Gastrocnemius medialis (tissue), 4 donors: ENCODE data around the gene KRT77.

Experiments used
- POLR2A ChIP-seq, 2 donors: fragments of 450-650 bp; IDR thresholded peaks; one replicate each; pipeline ENCODE4 v1.6.1; 2017; ENCODE audit warnings: antibody characterized with exemption in 2 of 2, mild to moderate bottlenecking in 2 of 2, moderate library complexity in 2 of 2
- TF ChIP-seq, protein P1 (sequence below), 5 experiments: fragments of 450-650 bp in 3 of 5; fragments of 200-600 bp in 2 of 5; sonication (generic) in 2 of 5; IDR thresholded peaks in 4 of 5; conservative IDR thresholded peaks in 1 of 5; 1 replicate in 4 of 5; 2 replicates in 1 of 5; pipeline ENCODE4 v1.5.1; 2016 to 2019; ENCODE audit warnings: antibody characterized with exemption in 5 of 5, mild to moderate bottlenecking in 3 of 5, moderate library complexity in 3 of 5

DNA sequence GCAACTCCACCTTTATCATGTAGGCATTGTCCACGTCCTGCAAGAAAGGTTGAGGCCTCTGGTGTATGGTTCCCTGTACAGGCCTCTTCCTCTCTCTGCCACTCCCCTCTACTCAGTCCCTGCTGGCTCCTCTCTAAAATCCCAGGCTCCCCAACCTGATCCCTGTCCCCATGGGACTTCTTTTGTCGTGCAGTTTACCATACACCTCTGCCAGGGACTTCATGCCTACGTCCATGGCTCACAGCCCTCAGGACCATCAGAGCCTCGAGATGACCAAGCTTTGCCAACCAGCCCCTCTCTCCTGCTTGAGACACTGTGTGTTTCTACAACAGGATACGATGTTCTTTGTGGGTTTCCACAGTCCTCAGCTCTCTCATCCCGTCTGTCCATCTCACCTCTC lies 54.3 kb downstream of the KRT77 start:
- TF ChIP-seq, protein P1, sequence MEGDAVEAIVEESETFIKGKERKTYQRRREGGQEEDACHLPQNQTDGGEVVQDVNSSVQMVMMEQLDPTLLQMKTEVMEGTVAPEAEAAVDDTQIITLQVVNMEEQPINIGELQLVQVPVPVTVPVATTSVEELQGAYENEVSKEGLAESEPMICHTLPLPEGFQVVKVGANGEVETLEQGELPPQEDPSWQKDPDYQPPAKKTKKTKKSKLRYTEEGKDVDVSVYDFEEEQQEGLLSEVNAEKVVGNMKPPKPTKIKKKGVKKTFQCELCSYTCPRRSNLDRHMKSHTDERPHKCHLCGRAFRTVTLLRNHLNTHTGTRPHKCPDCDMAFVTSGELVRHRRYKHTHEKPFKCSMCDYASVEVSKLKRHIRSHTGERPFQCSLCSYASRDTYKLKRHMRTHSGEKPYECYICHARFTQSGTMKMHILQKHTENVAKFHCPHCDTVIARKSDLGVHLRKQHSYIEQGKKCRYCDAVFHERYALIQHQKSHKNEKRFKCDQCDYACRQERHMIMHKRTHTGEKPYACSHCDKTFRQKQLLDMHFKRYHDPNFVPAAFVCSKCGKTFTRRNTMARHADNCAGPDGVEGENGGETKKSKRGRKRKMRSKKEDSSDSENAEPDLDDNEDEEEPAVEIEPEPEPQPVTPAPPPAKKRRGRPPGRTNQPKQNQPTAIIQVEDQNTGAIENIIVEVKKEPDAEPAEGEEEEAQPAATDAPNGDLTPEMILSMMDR (IDR thresholded peaks at IDR 0.05 in 4 of 5, conservative IDR thresholded peaks at IDR 0.05 in 1 of 5) = no peak
- no peak for TF ChIP-seq POLR2A (IDR thresholded peaks at IDR 0.05)
